K562 (cell line): ENCODE measurements around the gene CCDC186. TPM values are rescaled to one million over a fixed set of nuclear protein-coding genes. Genes with fewer than 3 reads are reported as not detected.

Experiments used
- ATAC-seq: fragments of 200-7000 bp; cut with Tn5 transposase; 3 replicates; pipeline ENCODE4 v1.9.1; 2020; ENCODE audit warnings: moderate library complexity
- BruUV-seq: library from RNA; stranded (reverse); fragments of 400-500 nt; replicated peaks from 2 replicates; lab custom pipeline; 2021; lab: Mats Ljungman, UMichigan
- CTCF ChIA-PET: fragments of 300-600 bp; formaldehyde crosslinking; extraction: SDS; loops from one replicate; lab custom pipeline; 2021; ENCODE audit warnings: low intra/inter-chr PET ratio; lab: Yijun Ruan, JAX
- POLR2A ChIA-PET: fragments of 300-600, 350-650 bp; sonication (Branson Sonifier 250); formaldehyde crosslinking; extraction: SDS; loops from one replicate; lab custom pipeline; 2021; ENCODE audit warnings: antibody characterized with exemption, inconsistent platforms; lab: Yijun Ruan, JAX
- DNase-seq, 4 experiments: peaks; one replicate each; pipeline versions ENCODE4 v3.0.0 to v3.0.0-alpha.2; 2011 to 2018; ENCODE audit warnings: low spot score in 3 of 4, mixed read lengths in 3 of 4; ENCODE audit errors: extremely low read depth in 1 of 4
- FAIRE-seq: peaks from 2 replicates; lab custom pipeline; 2011; peaks lifted over from hg19 to GRCh38; lab: Jason Lieb, UNC
- H2AFZ ChIP-seq: 2 replicates; pipeline ENCODE4 v1.6.0; 2011; ENCODE audit warnings: low read depth, low read length, control low read depth, inconsistent platforms
- H3K27ac ChIP-seq: fragments of 200-600 bp; 3 replicates; pipeline ENCODE4 v1.8.0; 2011; ENCODE audit warnings: low read depth, mild to moderate bottlenecking, control low read depth, inconsistent platforms, low read length, moderate library complexity, mixed read lengths; ENCODE audit errors: extremely low read depth
- H3K27me3 ChIP-seq, 2 experiments: fragments of 300-600 bp in 1 of 2; 2 replicates in 1 of 2; 3 replicates in 1 of 2; pipeline versions ENCODE4 v1.6.0 to v1.8.0; 2011; ENCODE audit warnings: inconsistent platforms in 2 of 2, low read length in 2 of 2, mild to moderate bottlenecking in 1 of 2, mixed read lengths in 1 of 2, moderate library complexity in 1 of 2; ENCODE audit not compliant: control insufficient read depth in 2 of 2, insufficient read depth in 2 of 2
- H3K36me3 ChIP-seq: fragments of 300-600 bp; 3 replicates; pipeline ENCODE4 v1.8.0; 2011; ENCODE audit warnings: mild to moderate bottlenecking, low read length, inconsistent platforms; ENCODE audit not compliant: control insufficient read depth, insufficient read depth
- H3K4me1 ChIP-seq, 2 experiments: fragments of 200-600 bp in 1 of 2; replicated peaks in 1 of 2; 2 replicates in 1 of 2; 3 replicates in 1 of 2; pipeline versions ENCODE4 v1.5.1 to v1.8.0; 2011; ENCODE audit warnings: inconsistent platforms in 2 of 2, low read length in 2 of 2, mild to moderate bottlenecking in 1 of 2, mixed read lengths in 1 of 2, moderate library complexity in 1 of 2; ENCODE audit not compliant: control insufficient read depth in 2 of 2, insufficient read depth in 2 of 2
- H3K4me2 ChIP-seq: 2 replicates; pipeline ENCODE4 v1.6.1; 2011; ENCODE audit warnings: low read length, control low read depth, inconsistent platforms, mixed read lengths; ENCODE audit not compliant: insufficient read depth
- H3K4me3 ChIP-seq: fragments of 200-600 bp; sonication (generic), shearing (Covaris generic); 2 replicates; pipeline ENCODE4 v1.5.1; 2016; ENCODE audit warnings: control low read depth, inconsistent platforms
- H3K79me2 ChIP-seq: fragments of 200-600 bp; 3 replicates; pipeline ENCODE4 v1.8.0; 2011; ENCODE audit warnings: low read length, inconsistent platforms; ENCODE audit not compliant: control insufficient read depth, insufficient read depth
- H3K9ac ChIP-seq, 2 experiments: 2 replicates each; pipeline versions ENCODE4 v1.6.0 to v1.6.1; 2011; ENCODE audit warnings: low read depth in 2 of 2, low read length in 2 of 2, control low read depth in 1 of 2, inconsistent platforms in 1 of 2, mild to moderate bottlenecking in 1 of 2, mixed read lengths in 1 of 2; ENCODE audit not compliant: insufficient read depth in 1 of 2
- H3K9me1 ChIP-seq: one replicate; pipeline ENCODE4 v1.6.0; 2011; ENCODE audit warnings: inconsistent platforms, mild to moderate bottlenecking, low read length, moderate library complexity; ENCODE audit not compliant: control insufficient read depth, insufficient read depth
- H3K9me3 ChIP-seq: replicated peaks from 2 replicates; pipeline ENCODE4 v1.5.1; 2011; ENCODE audit warnings: low read depth, low read length, inconsistent platforms; ENCODE audit not compliant: control insufficient read depth, insufficient read depth
- H4K20me1 ChIP-seq: replicated peaks from 2 replicates; pipeline ENCODE4 v1.6.1; 2011; ENCODE audit warnings: low read length, inconsistent platforms, mixed read lengths; ENCODE audit not compliant: control insufficient read depth, insufficient read depth
- CREB3 ChIP-seq: fragments of 450-650 bp; conservative IDR thresholded peaks from 2 replicates; pipeline ENCODE4 v1.6.1; 2016; ENCODE audit warnings: missing genetic modification characterization, low read depth, mild to moderate bottlenecking, missing compliant biosample characterization, moderate library complexity
- CREB3L1 ChIP-seq: fragments of 450-650 bp; IDR thresholded peaks from 2 replicates; pipeline ENCODE4 v1.6.1; 2014; ENCODE audit warnings: low read depth, mild to moderate bottlenecking, moderate library complexity, borderline replicate concordance
- PRPF4 ChIP-seq: fragments of 200-400 bp; formaldehyde crosslinking; IDR thresholded peaks from one replicate; pipeline ENCODE4 v1.6.1; 2017; ENCODE audit warnings: low read length, low read depth, mild to moderate bottlenecking; ENCODE audit not compliant: insufficient read depth, poor library complexity, severe bottlenecking
- THAP12 ChIP-seq: fragments of 250-450 bp; sonication (Bioruptor Pico); IDR thresholded peaks from 2 replicates; pipeline ENCODE4 v1.9.0; 2021; ENCODE audit warnings: mild to moderate bottlenecking, inconsistent platforms
- ZNF354B ChIP-seq: fragments of 250-450 bp; sonication (Bioruptor Pico); IDR thresholded peaks from 2 replicates; pipeline ENCODE4 v1.4.0; 2020
- ZNF592 ChIP-seq: fragments of 450-650 bp; IDR thresholded peaks from 2 replicates; pipeline ENCODE4 v1.6.1; 2017; ENCODE audit warnings: antibody characterized with exemption, mild to moderate bottlenecking
- ZNF717 ChIP-seq: fragments of 250-450 bp; sonication (Bioruptor Pico); IDR thresholded peaks from 2 replicates; pipeline ENCODE4 v1.5.0; 2021
- WGBS: fragments of 100-300 bp; shearing (Covaris generic); methylation state at CpG from one replicate; pipeline ENCODE4 v1.1.6; 2016; ENCODE audit warnings: low coverage, mixed read lengths; ENCODE audit not compliant: insufficient coverage; ENCODE audit errors: missing lambda C conversion rate; 5-methylcytosine and 5-hydroxymethylcytosine counted together
- in situ Hi-C: fragments of 300-500 bp; cut with MboI; formaldehyde crosslinking; loops from 4 replicates; pipeline ENCODE4 v1.15.0; 2018; ENCODE audit warnings: inconsistent platforms, mixed read lengths
- intact Hi-C: fragments of 100-400 bp; cut with micrococcal nuclease; formaldehyde crosslinking; loops from 2 replicates; pipeline ENCODE4 v1.14.2; 2022
- polyA plus RNA-seq, 8 experiments: library from polyadenylated mRNA; depleted of rRNA in 4 of 8; stranded (reverse) in 5 of 8; unstranded in 3 of 8; fragments of >200 nt; fragmentation: Nextera tagmentation in 2 of 8; fragmentation: Illumina TruSeq in 1 of 8; extraction: Ambion mirVana in 2 of 8; extraction: Trizol in 1 of 8; gene quantifications; 2 replicates each; pipeline versions ENCODE4 v1.2.1 to v1.2.3, GENCODE V29; 2011 to 2014; ENCODE audit warnings: inconsistent platforms in 1 of 8, missing spikeins in 1 of 8
- total RNA-seq, 7 experiments: library from RNA; depleted of rRNA in 6 of 7; stranded (reverse); fragments of >200 nt in 6 of 7; fragmentation: Illumina TruSeq in 2 of 7; extraction: Trizol in 2 of 7; gene quantifications; 2 replicates each; pipeline versions ENCODE4 v1.2.1 to v1.2.3, GENCODE V29; 2011 to 2021; ENCODE audit warnings: low replicate concordance in 1 of 7

The CCDC186 gene
- total and polyA plus RNA-seq, 9 of the 15 experiments (the other 6 are each of a cell fraction or from before 2014, with no cell fraction given) = 2.0 to 7.5 (median 4.7) TPM

GRCh38 chr10:114163062-114163461 lies 10.9 kb downstream of the CCDC186 start:
- Histone ChIP-seq H3K4me1 (no peaks in the 10 kb centered on the region), H3K9ac (no peak overlapping the region), H3K4me3 (no peak overlapping the region), H3K27ac (no peak overlapping the region), H3K79me2 (0 out of 3 replicates have a peak, but pooled peaks cover 5% of the 10 kb centered on the region), H3K27me3 (no peaks in the 10 kb centered on the region), H4K20me1 (no peaks in the 10 kb centered on the region), H3K9me1 (no peaks in the 10 kb centered on the region), H3K4me2 (no peak overlapping the region), H3K36me3 (no peaks in the 10 kb centered on the region), H2AFZ (no peak overlapping the region), H3K9me3 (no peaks in the 10 kb centered on the region; the same call in 1 of the 2 replicates)
- WGBS = 11% methylated on average over 2 of the region's 2 CpGs
- BruUV-seq = no TSS peak
- no peak for FAIRE-seq
- DNase-seq = no peak
- TF ChIP-seq ZNF354B (CRISPR knock-in tag) = no peak
- TF ChIP-seq ZNF592 = no peak
- TF ChIP-seq CREB3L1 = no peak
- TF ChIP-seq ZNF717 (CRISPR knock-in tag) = no peak
- no peak for TF ChIP-seq PRPF4
- no peak for TF ChIP-seq THAP12 (CRISPR knock-in tag)
- TF ChIP-seq CREB3 (tag) = no peak
- CTCF ChIA-PET = no interaction called here
- ATAC-seq = no peak
- in situ Hi-C loops = no loop called here
- intact Hi-C loops = no loop called here
- POLR2A ChIA-PET = no interaction called here
